GM19463 (cell line): Measurements from ENCODE around the gene ACTBL2.
"Not testable (repeated sequence)": the region's sequence is repeated elsewhere in the genome, so short reads cannot be mapped to it uniquely, and the experiment has no call there.

Experiments used
- ATAC-seq: cut with Tn5 transposase; IDR thresholded peaks from one replicate; pipeline ENCODE4 v1.9.1; 2021; ENCODE audit warnings: mild to moderate bottlenecking, moderate library complexity; ENCODE audit not compliant: unreplicated experiment

Gene ACTBL2

DNA sequence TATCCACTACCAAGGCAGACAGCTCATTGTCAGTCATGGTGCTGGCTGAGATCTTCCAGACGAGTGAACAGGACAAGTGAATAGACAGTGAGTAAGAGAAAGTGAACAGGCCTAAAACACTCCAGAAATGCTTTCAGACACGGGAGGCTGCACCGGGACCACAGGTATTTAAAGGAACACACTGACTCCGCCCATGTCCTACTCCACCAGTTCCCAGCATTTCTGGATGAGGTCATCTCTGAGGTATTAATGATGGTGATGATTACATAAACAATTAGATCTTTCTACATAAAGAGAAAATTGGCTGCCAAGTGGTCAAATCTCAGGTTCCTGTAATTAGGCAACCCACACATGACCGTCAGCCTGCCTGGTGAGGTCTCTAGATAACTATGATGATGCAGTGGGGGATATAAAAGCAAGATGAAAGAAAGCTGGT, at the start of gene ACTBL2:
Gene ACTBL2, minus strand, starts transcription at position 141 of the 436 bp plus-strand sequence. Its CDS starts 104 bp downstream, at position 37.
- ATAC-seq = no peak

DNA sequence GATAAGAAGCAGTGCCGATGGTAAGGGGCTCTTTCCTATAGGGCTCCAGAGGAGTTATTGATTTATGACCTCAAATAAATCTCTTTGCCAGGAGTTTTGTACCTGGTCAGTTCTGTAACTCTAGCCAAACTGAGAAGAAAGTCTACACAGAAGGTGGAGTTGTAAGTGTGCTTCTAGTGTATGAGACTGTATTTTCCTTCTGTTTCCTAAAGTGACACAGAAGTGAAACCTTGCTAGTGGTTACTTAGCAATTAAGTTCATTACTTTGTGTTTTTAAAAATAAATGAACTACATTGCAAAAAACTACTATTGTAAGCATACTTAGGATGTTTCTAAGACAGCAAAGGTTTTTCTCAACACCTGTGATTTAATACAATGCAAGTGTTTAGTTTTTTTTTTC, 48.7 kb upstream of the ACTBL2 start:
- peak; percentile 57 for ATAC-seq

DNA sequence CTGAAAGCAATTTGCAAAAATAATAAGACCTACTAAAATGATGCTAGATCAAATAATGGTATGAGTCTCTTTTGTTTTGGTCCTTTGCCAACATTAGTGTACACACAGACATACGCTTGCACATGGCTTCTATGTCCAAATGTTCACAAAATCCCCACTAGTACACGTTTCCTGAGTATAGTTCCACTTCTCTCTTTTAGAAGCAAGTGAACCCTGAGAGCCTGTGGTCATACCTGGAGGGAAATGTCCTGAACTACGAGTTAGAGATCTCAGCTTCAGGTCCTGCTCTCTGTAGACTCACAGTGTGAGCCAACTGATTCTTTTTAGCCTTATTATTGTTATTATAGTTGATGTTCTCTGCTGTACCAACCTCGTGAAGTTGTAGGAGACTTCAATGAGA, 47.3 kb upstream of the ACTBL2 start:
- ATAC-seq = peak; percentile 62

DNA sequence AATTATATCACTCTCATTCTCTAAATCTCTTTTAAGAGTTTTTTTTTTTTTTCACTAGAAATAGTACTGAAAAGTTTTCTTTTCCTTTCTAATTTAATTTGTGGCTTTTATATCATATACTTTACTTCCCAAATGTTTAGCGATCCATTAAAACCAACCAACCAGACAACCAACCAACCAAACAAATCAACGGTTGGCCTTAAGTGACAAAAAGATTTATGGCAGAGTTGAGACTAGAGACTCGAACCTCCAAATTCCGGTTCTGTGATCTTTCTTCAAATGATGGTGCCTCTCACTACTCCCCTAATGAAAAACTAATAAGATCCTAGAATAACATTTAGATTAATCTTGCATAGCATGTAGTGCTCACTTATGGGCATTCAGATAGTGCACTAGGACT, 45.3 kb upstream of the ACTBL2 start:
- ATAC-seq = no peak

DNA sequence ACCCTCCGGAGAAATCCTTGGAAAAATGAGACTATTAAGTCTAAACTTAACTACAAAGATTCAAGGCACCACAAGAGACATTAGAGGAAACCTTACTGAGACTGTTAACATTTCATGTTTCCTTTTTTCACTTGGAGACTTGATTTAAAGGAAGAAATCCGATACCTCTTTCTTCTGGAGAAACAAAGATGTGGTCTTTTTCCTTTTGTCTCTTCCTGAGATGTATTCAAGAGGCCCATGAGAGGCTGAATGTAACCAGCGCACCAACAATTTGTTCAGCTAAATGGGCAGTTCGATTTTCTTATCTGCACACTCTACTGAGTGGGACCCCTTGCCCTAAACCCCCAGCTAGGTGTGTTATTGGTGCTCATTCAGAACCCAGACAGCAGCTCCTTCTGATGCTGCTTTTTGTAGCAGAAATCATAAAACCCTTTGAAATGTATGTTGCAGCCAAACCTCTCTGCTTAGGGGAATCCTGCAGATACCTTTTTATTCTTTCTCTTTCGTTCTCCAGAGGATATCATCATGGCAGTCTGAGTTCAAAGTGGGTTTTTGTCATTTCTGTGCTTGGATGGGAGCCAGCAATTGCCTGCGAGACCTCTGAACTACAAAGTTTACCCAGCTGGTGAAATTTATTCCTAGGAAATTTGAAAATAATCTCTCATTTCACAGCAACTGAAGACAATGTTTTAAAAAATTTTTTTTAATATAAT, 41.9 kb upstream of the ACTBL2 start:
- ATAC-seq = no peak

DNA sequence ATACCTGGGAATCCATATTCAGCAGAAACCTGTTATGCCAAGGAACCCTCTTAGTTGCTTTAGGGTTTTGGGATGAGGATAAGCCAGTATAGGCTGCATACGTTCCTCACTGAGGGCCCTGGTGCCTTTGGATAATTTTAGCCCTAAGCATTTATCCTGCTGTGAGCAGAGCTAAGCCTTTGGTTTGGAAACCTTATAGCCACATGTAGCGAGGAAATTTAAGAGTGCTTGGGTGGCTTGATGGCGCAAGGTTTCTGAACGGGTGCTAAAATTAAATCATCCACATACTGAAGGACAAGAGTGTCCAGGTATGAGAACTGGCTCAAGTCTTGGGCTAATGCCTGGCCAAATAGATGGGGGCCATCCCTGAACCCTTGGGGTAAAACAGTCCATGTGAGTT, 39.9 kb upstream of the ACTBL2 start:
- ATAC-seq = not testable (repeated sequence)

DNA sequence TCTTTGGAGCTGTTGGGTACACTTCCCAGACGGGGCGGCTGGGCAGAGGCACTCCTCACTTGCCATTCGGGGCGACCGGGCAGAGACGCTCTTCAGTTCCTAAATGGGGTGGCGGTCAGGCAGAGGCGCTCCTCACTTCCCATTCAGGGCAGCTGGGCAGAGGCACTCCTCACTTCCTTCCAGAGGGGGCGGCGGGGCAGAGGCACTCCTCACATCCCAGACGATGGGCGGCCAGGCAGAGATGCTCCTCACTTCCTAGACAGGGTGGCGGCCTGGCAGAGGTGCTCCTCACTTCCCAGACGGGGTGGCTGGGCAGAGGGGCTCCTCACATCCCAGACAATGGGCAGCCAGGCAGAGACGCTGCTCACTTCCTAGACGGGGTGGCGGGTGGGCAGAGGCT, 35.8 kb upstream of the ACTBL2 start:
- ATAC-seq = not testable (repeated sequence)

DNA sequence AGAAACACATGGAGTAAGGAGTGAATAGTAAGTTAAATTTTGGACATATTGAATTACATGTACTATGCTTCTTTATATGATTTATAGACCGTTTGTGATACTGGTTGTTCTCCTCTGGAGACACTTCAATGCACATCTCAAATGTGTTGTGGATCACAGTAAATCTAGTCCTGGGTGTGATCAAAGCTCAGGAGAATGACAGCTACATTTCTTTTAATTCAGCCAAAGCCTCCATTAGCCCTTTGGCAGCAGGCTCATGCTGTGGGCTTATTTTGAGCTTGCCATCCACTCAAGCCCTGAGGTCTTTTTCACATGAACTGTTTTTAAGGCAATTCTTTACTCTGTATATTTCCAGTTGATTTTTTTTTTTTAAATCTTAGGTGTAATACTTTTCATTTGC, 34.6 kb upstream of the ACTBL2 start:
- ATAC-seq = no peak

DNA sequence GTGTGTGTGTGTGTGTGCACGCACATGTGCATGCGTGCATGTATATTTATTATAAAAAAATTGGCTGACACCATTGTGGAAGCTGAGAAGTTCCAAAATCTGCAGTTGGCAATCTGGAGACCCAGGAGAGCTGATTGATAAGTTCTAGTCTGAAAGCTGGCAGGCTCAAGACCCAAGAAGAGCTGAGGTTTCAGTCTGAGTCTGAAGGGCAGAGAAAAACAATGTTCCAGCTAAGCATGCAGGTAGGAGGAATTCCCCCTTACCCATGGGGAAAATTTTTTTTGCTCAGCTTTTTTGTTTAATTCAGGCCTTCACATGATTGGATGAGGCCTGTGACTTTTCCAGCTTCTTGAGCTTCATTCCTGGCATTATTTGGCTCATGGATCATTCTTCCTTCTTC, 31.2 kb upstream of the ACTBL2 start:
- peak; percentile 75 for ATAC-seq

DNA sequence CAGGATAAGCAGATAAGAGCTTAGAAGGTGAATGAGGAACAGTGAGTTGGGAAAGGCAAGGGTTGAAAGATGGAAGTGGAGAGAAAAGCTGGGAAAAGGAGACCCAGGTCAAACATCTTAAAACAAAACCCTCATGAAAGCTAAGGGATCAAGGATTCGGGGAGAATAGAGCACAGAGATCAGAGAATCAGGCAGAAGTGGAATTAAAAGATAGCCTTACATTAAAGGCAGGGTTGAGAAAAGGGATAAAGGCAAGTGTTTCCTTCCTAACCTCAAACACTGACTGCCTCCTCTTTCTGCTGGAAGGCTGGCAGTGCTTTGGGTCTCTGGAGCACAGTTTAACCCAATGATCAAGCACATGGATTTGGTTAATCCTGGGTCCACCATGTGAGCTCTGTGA, 28.7 kb upstream of the ACTBL2 start:
- no peak for ATAC-seq

DNA sequence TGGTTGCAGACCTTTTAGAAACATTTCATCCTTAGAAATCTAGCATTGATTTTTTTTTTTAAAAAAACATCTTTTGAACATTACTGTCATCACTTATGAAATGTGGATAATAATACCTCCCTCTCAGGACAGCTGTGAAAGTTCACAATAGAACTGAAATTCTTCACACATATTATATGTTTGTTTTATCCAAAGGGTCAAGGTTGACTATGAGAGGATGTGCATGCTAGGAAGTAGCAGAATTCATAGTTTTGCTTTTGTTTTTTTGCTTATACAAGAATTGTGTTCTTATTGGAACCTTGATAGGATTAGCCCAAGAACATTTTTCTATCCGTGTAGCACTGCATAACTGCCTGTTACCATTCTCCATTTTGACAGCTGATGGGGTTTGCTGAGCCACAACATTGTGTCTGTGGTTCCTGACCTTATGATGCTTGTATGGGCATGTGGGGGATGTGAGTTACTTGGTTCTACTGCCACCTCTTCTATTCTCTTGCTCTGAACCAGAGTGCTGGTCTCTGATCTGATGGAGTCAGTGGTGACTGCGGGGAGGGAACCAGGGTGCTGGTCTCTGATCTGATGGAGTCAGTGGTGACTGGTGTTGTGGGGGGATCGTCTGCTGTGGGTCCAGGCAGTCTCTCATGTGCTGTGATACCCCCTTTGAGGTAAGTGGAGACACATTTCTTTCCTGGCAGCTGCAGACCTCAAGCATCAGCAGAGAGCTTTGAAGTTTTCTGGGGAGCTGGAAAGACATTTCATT, 27.1 kb upstream of the ACTBL2 start:
- ATAC-seq = no peak

DNA sequence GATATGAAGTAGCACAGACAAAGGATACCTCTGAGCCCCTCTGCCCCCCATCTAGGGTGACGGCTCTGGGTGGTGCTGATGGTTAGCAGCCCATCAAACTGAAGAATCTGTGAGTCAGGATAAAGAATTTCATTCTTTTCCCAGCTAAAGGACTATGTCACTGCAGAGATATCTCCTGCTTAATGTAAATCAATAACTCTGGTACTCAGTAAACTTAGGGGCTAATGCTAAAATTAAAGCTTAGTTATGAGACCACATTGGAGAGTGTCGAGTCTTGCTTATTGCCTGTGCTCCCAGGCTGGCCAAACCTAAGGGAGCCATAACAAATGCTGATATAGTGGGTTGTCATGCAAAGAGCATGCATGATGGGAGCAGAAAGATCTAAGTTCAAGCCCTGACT, 25.6 kb upstream of the ACTBL2 start:
- no peak for ATAC-seq

DNA sequence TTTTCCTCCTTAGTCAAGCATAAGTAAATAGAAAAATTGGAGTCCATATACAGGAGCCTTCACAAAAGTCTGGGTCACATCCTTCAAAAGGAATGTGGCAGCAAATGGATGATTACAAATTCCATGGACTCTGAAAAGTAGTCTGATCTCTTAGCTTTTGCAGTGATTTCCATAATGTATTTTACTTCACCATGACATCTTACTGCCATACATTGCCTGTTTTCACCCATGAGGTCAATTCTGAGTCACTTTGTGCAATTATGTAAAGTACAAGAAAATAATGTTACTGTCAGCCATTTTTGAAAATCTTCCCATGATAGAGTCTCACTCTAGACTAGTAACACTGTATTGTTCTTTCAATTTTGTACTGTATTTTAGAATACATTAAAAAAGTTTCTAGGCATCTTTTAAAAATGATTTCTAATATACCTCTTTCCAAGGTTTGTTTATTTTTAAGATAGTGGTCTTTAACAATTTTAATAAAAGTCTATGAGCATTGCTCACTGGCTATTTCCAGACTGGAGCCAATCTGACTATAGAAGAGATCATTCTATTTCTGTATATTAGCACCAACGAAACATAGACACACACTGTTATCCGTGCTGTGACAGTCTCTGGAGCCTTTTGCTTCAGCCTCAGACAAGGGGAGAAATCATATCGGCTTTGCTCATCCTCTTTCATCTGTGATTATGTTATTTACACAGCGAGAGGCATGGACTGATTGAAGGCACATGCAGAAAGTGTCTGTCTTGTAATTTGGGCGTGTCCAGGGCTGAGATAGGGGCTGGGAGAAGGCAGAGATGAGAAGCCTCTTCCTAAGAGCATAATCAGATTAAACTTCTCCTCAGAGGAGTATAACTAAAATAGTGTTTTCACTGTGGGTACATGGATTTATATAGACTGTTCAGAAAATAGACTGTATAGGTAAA, 22.9 kb upstream of the ACTBL2 start:
- no peak for ATAC-seq

DNA sequence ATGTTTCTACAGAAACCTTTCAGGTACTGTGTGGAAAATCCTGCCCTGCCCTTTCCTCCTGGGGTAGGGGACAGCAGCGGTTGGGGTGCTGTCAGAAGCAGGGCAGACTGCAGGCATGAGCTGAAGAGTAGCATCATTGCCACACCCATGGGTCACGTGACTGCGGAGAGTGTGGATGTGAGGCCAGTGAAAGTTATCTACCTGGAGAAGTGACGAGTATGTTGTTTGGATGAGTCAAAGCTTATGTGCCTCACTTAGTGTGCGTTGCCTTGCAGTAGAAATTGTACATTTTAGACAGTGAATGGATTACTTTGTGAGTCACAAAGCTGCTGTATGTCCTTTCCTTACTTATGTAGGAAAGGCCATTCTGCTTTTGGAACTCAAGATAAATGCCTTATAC, 21.7 kb upstream of the ACTBL2 start:
- no peak for ATAC-seq

DNA sequence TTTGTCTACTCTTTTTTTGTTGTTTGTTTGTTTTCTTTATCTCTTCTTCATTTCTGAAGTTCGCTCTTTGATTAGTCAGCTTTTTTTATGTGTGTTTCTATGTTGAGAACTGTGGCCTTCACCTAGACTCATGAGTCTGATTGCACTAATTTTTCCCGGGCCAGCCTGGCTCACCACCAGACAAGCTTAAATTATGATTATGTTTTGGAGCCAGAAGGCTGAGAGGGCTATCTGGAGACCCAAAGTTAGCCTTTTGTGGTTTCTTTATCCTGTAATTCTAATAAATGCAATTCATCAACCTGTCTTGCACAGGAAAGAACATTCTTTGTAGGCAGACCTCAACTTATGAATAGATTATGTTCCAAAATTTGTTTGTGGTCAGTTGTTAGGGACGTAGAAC, 20.8 kb upstream of the ACTBL2 start:
- ATAC-seq = no peak

DNA sequence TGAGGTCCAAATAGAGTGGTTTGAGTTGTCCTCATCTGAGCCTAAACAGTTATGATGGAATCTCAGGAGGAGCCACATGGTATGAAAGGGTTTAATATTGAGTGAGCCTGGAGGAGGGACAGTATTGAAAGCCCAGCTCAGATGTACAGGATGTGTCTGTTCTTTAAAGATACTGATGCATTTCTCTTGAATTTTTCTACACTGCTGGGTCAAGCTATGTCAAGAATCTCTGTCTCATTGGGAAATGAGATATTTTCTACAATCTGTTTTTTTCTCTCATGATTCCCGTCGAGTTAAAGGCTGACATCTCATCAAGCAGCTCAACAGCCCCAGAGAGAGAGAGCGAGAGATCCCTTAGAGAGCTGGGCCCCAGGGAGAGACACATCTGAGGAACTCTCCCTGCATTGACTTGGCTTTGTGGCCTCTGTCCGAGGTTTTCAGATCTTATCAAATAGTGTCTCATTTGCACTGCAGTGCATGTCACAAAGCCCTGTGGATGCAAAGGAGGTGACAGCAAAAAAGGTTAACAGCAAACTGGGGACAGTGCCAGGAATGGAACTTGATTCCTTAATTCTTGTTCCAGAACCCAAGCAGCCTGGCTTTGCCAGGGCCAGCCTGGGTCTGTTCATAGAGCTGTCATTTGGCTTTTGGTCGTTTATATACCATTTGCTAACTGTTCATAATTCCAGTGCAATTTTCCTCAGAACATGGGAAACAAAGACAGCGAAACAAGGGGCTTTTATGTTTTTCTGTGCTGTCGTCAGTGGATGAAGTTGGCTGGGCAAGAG, 19.0 kb upstream of the ACTBL2 start:
- no peak for ATAC-seq

DNA sequence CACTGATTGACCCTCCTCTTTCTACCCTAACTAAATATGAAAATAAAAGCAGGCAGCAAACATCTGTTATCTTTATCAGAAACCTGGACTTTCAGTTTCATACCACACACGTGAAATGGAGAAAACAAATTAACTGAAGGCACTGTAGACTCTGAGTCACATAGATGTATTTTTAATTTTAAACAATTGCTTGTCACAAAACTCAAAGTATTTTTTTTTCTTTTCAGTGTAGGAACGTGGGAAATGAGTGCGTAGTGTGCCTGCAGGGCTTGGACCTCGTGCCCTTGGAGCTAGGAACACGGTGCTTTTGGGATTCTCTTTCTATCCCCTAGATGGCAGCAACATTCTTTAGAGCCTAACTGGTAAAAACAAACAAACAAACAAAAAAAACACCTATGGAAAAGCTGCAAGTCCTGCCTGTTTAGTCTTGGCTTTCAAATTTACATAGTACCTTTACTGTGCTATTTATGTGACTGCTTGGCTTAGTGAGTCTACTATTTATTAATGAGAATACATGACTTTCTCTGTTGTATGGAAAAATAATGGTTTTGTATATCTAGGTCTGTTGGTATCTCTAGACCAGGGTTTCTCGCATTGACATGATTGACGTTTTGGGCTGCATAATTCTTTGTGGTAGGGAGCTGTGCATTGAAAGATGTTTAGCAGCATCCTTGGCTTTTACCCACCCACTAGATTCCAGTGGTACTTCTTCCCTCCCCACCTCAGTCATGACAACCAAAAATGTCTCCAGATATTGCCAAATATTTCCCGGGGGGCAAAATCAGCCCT, 16.8 kb upstream of the ACTBL2 start:
- peak; percentile 77 for ATAC-seq

DNA sequence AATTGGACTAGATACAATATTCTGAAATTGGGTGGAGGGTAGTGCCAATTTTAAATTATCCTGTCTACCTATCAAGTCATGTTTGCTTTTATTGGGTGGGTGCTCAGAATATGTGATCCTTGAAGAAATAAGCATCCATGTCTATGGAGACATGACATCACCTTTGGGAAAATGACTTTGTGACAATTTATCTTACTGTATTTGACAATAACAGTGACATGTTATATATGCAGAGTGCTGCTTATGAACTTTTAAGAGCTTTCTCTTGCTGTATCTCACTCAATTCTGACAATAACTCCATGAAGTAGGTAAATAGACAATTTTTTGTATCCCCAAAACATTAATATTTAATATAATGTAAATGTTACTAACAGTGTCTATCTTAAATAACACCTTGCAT, 15.1 kb upstream of the ACTBL2 start:
- no peak for ATAC-seq

DNA sequence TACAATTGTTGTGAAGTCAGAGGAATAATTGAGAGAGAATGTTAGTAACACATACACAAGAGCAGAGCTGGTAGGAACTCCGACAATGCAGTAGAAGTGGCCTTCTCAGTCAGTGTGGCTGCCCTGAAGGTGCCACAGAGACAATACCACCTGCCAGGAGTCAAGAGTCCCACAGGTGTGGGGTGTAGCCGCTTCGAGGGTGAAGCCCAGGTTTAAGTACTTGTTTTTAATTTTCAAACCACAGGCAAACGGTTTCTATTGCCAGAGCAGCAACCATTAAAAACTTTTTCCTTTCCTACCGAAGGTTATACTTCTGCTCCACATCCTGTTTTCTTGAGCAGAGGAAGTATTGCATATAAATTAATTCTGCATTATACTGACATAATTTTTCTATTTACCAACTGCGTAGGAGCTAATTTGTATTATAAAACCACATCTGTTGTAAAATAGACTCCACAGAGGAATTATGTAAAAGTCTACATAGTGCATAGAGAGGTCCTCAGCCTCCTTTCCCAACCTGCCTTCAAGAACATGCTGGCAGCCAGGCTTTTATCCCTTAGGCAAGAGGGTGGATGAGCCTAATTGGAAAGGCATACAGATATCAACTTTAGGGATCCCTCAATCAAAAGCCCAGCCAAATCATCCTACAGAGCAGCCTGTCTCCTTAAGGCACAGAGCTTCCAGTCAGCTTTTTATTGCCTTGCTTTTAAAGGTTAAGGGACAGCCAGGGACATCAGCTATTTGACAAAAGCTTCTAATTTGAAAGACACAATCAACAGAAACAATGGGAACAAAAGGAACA, 12.9 kb upstream of the ACTBL2 start:
- no peak for ATAC-seq
